HG03066 (cell line): ENCODE results near the gene C1RL.
A peak's percentile ranks its signal among the peaks of the same experiment; 100 is the strongest.
"Not testable (repeated sequence)": the region's sequence is repeated elsewhere in the genome, so short reads cannot be mapped to it uniquely, and the experiment has no call there.

ENCODE experiments used
- ATAC-seq: cut with Tn5 transposase; IDR thresholded peaks from one replicate; pipeline ENCODE4 v1.9.1; 2021; ENCODE audit warnings: low read depth; ENCODE audit not compliant: unreplicated experiment

C1RL gene

DNA sequence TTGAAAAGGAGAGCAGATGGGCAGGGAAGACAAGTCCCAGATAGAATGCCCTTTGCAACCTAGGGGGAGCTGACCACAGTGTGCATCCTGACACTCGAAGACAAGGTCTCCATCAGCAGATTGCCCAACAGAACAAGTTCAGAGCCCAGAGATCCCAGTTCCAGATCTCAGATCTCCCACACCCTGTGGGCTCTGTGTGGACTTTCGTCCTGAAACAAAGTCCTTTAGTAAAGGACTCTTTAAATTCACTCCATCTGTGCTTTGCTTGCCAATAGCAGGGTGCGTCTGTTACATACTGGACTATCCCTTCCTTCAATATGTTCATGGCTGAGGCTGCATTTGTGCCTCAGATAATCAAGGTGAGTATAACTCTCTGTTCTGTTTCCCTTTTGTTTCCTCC, 8.7 kb upstream of the C1RL start:
- ATAC-seq, result no peak

- ATAC-seq, result no peak
These were observed 7.9 kb upstream of the C1RL start for GRCh38 chr12:7116916-7117315.

GRCh38 chr12:7116196-7116595, 7.2 kb upstream of the C1RL start:
- no peak for ATAC-seq

GRCh38 chr12:7114851-7115250, 5.8 kb upstream of the C1RL start:
- ATAC-seq, result no peak

DNA sequence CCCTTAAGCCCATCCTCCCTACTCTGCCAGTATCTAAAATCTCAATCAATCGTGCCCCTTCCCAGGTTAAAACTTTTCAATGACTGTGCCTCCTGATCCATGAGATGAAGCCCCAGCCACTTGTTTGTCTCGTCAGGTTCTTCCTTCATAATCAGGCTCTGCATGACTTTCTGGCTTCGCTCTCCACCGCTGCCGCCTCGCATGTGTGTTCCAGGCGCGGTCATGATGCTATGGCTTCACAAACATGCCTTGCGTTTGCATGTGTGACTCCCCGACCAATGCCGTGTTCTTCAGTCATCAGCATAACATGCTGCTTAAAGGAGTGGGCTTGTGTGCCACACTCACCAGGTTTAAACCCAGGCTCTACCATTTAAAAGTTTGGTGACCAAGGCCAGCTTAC, 5.0 kb upstream of the C1RL start:
- ATAC-seq, result no peak

DNA sequence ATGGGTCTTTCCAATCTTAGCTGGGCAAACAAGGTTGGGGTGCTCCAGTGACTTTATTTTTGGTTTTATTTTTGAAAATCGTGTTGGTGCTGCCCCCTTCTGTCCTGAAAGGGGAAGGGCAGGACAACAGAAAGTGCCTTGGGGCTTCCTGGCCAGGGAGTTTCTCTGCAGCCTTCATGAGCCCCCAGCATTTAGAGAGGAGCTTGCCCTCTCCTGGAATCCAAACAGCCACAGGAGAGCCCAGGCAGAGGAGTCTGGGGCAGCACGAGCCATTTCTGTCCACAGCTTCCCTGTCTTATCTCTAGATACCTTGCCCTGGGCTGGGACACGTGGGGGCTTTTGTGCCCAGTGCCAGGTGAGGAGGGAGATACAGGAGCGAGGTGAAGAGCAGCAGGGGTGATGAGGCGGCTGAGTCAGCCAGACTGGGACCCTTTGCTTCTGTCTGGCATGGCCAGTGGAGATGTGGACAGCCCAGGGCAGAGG, 4.4 kb upstream of the C1RL start:
- no peak for ATAC-seq

GRCh38 chr12:7112041-7112440, 3.0 kb upstream of the C1RL start:
- no peak for ATAC-seq

DNA sequence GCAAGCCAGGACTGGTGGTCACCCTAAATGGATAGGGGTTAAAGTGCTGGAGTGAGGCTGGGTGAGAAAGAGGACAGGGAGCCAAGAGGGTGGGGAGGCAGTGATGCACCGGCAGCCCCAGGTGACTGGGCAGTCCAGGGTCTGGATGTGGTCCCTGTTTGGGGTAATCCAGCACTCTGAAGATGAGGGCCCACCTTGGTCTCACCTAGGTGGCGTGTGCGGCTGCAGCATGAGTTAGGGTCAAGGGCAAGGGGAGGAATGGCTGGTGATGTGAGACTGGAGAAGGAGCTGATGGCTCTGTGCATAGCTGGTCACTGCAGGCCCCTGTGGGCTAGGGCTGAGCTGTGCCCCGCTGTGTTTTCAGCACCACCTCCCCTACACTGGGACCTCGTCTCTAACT, 1.6 kb upstream of the C1RL start:
- no peak for ATAC-seq

DNA sequence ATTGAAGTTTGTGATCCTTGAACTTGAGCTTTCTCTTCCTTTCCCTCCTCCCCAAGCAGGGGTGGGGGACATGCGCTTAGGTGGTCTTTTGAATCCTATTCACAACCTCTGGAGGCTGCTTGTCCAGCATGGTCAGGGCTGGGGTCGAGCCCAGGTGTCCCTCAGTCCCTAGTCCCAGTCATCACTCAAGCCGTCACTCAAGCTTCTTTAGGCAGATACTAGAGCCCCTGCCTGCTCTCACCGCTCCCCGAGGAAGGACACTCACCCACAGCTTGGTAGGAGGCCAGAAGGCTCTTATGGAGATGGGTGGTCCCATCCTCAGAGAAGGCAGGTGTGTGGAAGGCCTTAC, 532 bp upstream of the C1RL start:
- ATAC-seq, result no peak

GRCh38 chr12:7108003-7108795, 815 bp downstream of the C1RL start:
- ATAC-seq, result peak; percentile 95

DNA sequence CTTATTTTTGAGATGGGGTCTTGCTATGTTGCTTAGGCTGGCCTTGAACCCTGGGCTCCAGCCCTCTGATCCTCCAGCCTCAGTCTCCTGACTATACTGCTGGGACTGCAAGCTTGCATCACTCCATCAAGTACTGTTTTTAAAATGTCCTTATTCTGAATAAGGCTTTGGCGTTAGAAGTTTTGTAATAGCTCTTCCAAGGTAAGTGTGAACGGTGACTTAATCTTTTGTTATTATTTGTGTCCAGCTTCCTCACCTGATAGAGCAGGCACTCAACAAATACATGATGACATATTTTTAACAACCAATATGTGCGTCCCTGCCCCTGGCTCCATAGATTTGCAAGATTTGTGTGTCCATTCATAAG, 1.4 kb downstream of the C1RL start:
- ATAC-seq, result no peak

DNA sequence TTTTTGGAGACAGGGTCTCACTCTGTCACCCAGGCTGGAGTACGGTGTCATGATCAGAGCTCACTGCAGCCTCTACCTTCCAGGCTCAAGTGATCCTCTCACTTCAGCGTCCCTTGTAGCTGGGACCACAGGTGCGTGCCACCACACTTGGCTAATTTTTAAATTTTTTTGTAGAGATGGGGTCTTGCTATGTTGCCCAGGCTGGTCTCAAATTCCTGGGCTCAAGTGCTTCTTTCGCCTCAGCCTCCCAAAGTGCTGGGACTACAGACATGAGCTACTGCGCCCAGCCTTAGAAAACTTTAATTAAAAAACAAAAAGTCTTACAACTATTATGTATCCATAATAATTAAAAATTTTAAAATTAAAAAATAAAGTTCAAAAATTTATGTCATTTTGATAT, 1.8 kb downstream of the C1RL start:
- ATAC-seq, result not testable (repeated sequence)

DNA sequence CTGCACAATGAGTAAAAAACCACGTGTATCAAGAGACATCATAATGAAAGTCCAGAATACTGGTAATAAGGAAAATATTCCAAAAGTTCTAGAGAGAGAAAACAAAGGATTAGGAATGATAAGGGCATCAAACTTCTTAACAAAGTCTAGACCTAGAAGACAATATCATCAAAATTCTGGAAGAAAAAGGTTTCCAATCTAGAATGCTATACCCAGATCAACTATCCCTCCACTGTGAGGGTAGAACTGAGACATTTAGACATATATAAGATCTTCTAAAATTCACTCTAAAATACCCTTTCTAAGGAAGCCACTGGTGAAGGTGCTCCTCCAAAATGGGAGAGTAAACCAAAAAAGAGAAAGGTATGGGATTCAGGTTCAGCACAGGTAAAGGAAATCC, 2.9 kb downstream of the C1RL start:
- ATAC-seq, result no peak

DNA sequence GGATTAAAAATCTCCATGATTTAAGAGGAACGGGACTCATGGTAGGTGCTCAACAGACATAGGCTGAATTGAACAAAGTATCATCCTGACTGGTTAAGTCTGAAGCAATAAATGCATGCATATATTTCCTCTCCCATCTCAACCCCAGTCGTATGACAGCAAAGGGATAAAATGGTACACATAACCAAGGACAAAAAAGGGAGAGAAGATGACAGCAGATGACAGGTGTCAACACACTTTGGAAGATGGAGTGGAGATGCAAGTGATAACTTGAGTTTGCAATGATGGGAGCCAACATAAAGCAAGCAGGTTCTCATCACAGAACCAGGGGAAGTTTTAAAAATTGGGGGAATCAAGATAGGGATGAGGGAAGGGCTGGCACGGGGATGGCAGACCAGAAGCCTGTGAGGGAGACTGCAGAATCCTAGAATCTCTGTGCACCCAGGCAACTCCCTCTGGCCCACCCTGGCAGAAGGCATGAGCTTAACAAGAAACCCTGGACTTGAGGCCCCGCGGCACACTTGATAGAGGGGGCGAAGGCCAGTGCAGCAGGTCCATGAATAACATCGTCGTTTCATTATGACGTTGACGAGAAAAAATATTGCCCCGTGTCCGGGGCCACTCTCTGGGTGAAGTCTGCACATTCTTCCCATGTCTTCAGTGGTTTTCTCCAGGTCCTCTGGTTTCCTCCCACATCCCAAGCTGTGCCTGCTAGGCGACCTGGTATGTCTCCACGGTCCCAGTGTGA, 5.0 kb downstream of the C1RL start:
- no peak for ATAC-seq

GRCh38 chr12:7102582-7102981, 6.4 kb downstream of the C1RL start:
- ATAC-seq, result no peak

GRCh38 chr12:7101694-7102131, 7.3 kb downstream of the C1RL start:
- ATAC-seq, result no peak

- ATAC-seq, result no peak
These were observed 7.8 kb downstream of the C1RL start for GRCh38 chr12:7101047-7101693.

GRCh38 chr12:7100239-7100638, 8.8 kb downstream of the C1RL start:
- no peak for ATAC-seq

DNA sequence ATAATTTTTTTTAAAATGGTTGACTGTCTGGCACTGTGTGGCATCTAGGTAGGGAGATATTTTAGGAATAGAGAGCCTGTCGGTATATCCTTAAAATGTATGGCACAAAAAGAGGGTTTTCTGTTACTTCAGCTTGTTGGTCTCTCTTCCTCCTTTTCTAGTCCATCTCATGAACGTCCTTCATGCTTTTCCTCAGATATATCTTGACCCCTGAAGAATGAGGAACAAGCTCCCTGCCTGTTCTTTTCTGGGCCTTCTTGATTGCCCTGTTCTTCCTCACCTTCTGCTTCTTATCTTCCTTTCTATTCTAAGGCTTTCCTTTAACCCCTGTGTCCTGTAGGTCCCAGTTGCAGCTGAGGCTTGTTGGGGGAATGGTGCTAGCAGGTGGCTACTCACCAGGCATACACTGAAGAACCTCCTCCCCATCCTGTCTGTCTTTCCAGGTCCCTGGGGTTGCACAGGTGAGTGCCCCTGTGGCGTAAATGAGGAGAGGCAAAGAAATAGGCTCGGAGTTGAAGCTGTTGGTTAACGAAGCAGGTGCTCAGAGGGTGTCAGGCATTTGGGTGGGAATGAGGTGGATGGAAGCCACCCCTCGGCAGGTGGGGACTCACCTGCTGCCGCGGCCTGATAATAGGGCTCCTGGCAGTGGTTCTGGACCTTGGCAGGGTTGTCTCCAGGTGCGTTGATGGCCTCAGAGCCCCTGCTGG, 9.6 kb downstream of the C1RL start:
- ATAC-seq, result no peak

DNA sequence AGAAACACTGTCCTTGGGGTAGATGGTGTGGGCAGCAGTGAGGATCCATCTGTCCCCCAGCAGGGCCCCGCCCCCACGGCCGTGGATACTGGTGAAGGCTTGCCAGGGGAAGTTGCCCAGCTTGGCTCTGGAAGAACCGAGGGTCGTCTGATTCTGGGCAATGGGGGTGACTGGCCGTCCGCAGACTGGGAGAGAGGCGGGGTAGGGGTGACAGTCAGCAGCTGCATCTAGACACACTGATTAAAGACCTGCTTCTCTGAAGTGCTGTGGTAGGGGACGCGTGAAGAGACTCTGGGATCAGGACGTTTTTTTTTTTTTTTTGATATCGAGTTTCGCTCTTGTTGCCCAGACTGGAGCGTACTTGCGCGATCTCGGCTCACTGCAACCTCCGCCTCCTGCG, 12.0 kb downstream of the C1RL start:
- no peak for ATAC-seq
